ENCODE measurements around the gene RBM4.

DNA sequence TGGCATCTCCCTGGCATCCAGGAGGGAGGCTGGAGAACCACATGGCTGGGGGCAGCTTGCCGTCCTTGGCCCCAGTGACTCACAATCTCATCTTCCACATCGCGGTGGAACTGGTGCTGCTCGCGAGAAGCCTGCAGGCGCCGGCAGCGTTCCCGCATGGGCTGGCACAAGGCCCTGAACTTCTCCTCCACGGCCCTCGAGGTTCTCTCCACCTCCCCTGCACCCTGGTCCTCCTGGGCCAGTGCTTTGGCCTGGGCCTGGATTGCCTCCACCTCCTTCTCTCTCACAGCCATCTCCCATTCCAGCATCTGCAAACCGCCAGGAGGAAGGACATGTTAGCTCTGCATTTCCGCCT lies 55.5 kb downstream of the RBM4 start:
- TF ChIP-seq, protein P1, sequence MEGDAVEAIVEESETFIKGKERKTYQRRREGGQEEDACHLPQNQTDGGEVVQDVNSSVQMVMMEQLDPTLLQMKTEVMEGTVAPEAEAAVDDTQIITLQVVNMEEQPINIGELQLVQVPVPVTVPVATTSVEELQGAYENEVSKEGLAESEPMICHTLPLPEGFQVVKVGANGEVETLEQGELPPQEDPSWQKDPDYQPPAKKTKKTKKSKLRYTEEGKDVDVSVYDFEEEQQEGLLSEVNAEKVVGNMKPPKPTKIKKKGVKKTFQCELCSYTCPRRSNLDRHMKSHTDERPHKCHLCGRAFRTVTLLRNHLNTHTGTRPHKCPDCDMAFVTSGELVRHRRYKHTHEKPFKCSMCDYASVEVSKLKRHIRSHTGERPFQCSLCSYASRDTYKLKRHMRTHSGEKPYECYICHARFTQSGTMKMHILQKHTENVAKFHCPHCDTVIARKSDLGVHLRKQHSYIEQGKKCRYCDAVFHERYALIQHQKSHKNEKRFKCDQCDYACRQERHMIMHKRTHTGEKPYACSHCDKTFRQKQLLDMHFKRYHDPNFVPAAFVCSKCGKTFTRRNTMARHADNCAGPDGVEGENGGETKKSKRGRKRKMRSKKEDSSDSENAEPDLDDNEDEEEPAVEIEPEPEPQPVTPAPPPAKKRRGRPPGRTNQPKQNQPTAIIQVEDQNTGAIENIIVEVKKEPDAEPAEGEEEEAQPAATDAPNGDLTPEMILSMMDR (IDR thresholded peaks at IDR 0.05), result no peak
- no peak for TF ChIP-seq POLR2A (IDR thresholded peaks at IDR 0.05)
